Neural crest cell (in vitro differentiated cells): ENCODE results near the gene OPA1. TPM values are rescaled to one million over a fixed set of nuclear protein-coding genes. Genes with fewer than 3 reads are reported as not detected.

Experiments
- DNase-seq: peaks from one replicate; pipeline ENCODE4 v3.0.0; 2021; ENCODE audit warnings: low read depth, mixed read lengths, low spot score
- H3K27ac Mint-ChIP-seq: one replicate; pipeline ENCODE4 v1.8.0; 2021; ENCODE audit warnings: mild to moderate bottlenecking, mixed read lengths; ENCODE audit not compliant: unreplicated experiment
- H3K27me3 Mint-ChIP-seq: 2 replicates; pipeline ENCODE4 v1.8.0; 2021; ENCODE audit warnings: low read depth, mild to moderate bottlenecking, mixed read lengths
- H3K36me3 Mint-ChIP-seq: 2 replicates; pipeline ENCODE4 v1.8.0; 2021; ENCODE audit warnings: low read depth, mild to moderate bottlenecking, mixed read lengths
- H3K4me1 Mint-ChIP-seq: 2 replicates; pipeline ENCODE4 v1.8.0; 2021; ENCODE audit warnings: mixed read lengths
- H3K4me3 Mint-ChIP-seq: one replicate; pipeline ENCODE4 v1.8.0; 2021; ENCODE audit warnings: mild to moderate bottlenecking, mixed read lengths
- H3K9me3 Mint-ChIP-seq: 2 replicates; pipeline ENCODE4 v1.8.0; 2021; ENCODE audit warnings: mixed read lengths
- long read RNA-seq: library from polyadenylated mRNA; unstranded; transcript quantifications from one replicate; pipeline ENCODE4 v2.0.0, GENCODE V29; 2020
- total RNA-seq: library from RNA; stranded (reverse); gene quantifications from 2 replicates; pipeline ENCODE4 v1.2.1, GENCODE V29; 2021
- TF ChIP-seq, protein P1 (sequence below): fragments of 200-600 bp; sonication (generic); conservative IDR thresholded peaks from 2 replicates; pipeline ENCODE4 v1.5.0; 2021; ENCODE audit warnings: antibody characterized with exemption, mild to moderate bottlenecking

The OPA1 gene, protein sequence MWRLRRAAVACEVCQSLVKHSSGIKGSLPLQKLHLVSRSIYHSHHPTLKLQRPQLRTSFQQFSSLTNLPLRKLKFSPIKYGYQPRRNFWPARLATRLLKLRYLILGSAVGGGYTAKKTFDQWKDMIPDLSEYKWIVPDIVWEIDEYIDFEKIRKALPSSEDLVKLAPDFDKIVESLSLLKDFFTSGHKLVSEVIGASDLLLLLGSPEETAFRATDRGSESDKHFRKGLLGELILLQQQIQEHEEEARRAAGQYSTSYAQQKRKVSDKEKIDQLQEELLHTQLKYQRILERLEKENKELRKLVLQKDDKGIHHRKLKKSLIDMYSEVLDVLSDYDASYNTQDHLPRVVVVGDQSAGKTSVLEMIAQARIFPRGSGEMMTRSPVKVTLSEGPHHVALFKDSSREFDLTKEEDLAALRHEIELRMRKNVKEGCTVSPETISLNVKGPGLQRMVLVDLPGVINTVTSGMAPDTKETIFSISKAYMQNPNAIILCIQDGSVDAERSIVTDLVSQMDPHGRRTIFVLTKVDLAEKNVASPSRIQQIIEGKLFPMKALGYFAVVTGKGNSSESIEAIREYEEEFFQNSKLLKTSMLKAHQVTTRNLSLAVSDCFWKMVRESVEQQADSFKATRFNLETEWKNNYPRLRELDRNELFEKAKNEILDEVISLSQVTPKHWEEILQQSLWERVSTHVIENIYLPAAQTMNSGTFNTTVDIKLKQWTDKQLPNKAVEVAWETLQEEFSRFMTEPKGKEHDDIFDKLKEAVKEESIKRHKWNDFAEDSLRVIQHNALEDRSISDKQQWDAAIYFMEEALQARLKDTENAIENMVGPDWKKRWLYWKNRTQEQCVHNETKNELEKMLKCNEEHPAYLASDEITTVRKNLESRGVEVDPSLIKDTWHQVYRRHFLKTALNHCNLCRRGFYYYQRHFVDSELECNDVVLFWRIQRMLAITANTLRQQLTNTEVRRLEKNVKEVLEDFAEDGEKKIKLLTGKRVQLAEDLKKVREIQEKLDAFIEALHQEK
- total RNA-seq: 60.8 and 65.5 TPM in 2 replicates
- long read RNA-seq, full-length matches to known transcripts: 71 of 151 reads
- long read RNA-seq, partial matches to known transcripts: 58 of 151 reads
- long read RNA-seq, other reads (novel, unspliced or antisense): 22 of 151 reads

DNA sequence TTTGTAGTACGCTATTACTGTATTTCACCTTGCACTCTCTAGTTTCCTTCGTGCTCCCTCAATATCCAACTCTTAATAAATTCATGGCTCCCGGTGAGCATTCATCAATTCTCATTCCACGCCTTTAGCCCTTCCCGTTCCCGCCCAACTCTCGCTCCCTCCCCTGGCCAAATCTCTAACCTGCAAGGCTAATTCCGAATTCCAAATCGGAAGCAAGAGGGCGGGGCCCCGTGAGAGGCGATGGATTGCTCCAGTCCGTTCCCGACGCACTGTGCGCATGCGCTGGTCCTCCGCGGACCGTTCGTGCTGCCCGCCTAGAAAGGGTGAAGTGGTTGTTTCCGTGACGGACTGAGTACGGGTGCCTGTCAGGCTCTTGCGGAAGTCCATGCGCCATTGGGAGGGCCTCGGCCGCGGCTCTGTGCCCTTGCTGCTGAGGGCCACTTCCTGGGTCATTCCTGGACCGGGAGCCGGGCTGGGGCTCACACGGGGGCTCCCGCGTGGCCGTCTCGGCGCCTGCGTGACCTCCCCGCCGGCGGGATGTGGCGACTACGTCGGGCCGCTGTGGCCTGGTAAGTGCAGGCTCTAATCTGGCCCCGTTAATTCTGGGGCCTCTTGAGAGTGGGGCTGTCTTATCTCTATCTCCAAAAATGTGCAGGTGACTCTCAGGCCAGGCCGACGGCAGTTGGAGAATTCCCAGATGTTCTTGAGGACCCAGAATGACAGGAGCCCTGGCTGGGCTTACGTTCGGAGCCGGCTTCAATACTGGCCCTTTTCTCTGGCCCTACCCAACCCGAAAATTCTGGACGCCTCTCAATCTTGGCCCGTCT lies at the start of gene OPA1:
Gene OPA1, plus strand, starts transcription at position 368 of the 827 bp plus-strand sequence. Its CDS starts 170 bp downstream, at position 538.
- Mint-ChIP-seq H3K4me3 (peak within 1 kb of the TSS; percentile 97), H3K27me3 (peaks cover 4% of the 10 kb centered on the region), H3K27ac (peak within 1 kb of the TSS; percentile 97), H3K36me3 (peaks cover 10% of the 10 kb centered on the region), H3K4me1 (peaks cover 37% of the 10 kb centered on the region), H3K9me3 (no peaks in the 10 kb centered on the region)
- peak; percentile 95 for DNase-seq
- TF ChIP-seq, protein P1, sequence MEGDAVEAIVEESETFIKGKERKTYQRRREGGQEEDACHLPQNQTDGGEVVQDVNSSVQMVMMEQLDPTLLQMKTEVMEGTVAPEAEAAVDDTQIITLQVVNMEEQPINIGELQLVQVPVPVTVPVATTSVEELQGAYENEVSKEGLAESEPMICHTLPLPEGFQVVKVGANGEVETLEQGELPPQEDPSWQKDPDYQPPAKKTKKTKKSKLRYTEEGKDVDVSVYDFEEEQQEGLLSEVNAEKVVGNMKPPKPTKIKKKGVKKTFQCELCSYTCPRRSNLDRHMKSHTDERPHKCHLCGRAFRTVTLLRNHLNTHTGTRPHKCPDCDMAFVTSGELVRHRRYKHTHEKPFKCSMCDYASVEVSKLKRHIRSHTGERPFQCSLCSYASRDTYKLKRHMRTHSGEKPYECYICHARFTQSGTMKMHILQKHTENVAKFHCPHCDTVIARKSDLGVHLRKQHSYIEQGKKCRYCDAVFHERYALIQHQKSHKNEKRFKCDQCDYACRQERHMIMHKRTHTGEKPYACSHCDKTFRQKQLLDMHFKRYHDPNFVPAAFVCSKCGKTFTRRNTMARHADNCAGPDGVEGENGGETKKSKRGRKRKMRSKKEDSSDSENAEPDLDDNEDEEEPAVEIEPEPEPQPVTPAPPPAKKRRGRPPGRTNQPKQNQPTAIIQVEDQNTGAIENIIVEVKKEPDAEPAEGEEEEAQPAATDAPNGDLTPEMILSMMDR: peak; percentile 45

- TF ChIP-seq, protein P1: no peak
- no peaks in the 10 kb centered on the region for H3K27me3 Mint-ChIP-seq
- H3K36me3 Mint-ChIP-seq: no peaks in the 10 kb centered on the region
- no peak for DNase-seq
- H3K4me3 Mint-ChIP-seq: no peak overlapping the region
- peaks cover 8% of the 10 kb centered on the region for H3K4me1 Mint-ChIP-seq
- no peak overlapping the region for H3K27ac Mint-ChIP-seq
- peaks cover 10% of the 10 kb centered on the region for H3K9me3 Mint-ChIP-seq
Measured at GRCh38 chr3:193544289-193544688, 48.7 kb upstream of the OPA1 start.

DNA sequence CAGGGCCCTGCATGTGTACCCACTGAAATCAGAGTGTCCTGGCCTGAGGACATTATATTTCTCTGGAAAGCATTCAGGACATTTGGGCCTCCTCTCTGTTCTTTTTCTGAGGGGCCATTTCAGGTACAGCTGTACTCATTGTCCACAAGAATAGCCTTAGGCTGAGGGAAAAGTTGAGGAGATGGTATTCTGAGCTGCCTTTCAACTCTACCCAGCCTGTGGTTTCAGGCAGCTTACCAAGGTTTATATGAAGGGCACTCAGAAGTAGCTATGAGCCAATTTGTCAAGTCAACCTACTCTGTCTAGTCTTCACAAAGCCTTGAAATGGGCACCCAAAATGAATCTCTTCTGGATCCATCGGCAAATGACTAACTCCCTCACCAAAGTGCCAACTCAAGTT lies 47.7 kb upstream of the OPA1 start:
- no peak overlapping the region for H3K27ac Mint-ChIP-seq
- H3K36me3 Mint-ChIP-seq: no peaks in the 10 kb centered on the region
- H3K4me1 Mint-ChIP-seq: peaks cover 8% of the 10 kb centered on the region
- TF ChIP-seq, protein P1: no peak
- no peaks in the 10 kb centered on the region for H3K27me3 Mint-ChIP-seq
- no peak for DNase-seq
- H3K4me3 Mint-ChIP-seq: no peak overlapping the region
- peaks cover 10% of the 10 kb centered on the region for H3K9me3 Mint-ChIP-seq

DNA sequence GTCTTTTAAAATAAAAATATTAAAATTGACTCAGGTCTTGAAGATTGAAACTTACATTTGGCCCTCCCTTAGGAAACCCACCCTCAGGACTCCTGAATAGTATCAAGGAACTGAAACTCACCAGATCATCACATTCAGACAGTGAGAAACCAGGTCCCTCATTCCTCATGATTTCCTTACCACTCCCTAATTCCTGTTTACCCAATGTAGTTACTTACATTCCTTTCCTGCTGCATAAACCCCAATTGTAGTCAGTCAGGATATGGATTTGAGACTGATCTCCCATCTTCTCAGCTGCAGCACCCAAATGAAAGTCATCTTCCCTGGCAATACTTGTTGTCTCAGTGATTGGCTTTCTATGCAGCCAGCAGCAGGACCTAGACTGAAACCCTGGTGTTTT lies 46.9 kb upstream of the OPA1 start:
- H3K4me1 Mint-ChIP-seq: peaks cover 8% of the 10 kb centered on the region
- H3K9me3 Mint-ChIP-seq: peaks cover 10% of the 10 kb centered on the region
- no peak overlapping the region for H3K27ac Mint-ChIP-seq
- TF ChIP-seq, protein P1: no peak
- no peak for DNase-seq
- no peaks in the 10 kb centered on the region for H3K27me3 Mint-ChIP-seq
- no peaks in the 10 kb centered on the region for H3K36me3 Mint-ChIP-seq
- no peak overlapping the region for H3K4me3 Mint-ChIP-seq
